Neural progenitor cell (in vitro differentiated cells): Measurements from ENCODE around the gene FAM124A.

Source experiments
- EZH2 ChIP-seq: fragments of 200-600 bp; sonication (generic); IDR thresholded peaks from 2 replicates; pipeline ENCODE4 v1.6.1; 2017; ENCODE audit warnings: antibody characterized with exemption, mild to moderate bottlenecking, moderate library complexity
- TF ChIP-seq, protein P1 (sequence below): fragments of 200-600 bp; sonication (generic); IDR thresholded peaks from 2 replicates; pipeline ENCODE4 v1.5.1; 2017; ENCODE audit warnings: antibody characterized with exemption, mild to moderate bottlenecking

DNA sequence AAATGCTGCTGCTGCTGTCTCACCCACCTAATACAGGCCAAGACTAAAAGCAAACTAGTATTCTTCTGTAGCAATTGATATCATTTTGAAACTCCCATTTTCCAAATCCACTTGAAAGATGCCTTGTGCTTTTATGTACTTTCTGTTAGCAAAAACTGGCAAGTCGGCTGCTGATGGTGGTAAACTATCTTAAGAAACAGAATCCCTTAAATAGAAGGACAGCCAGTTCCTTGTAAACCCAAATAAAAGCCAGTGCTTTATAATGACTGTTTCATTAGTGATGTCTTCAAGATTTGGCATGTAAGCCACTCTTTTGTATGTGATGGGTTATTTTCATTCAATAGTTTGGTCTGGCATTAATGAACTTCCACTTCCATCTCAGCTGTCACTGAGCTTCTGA lies 5.2 kb downstream of the FAM124A start:
- TF ChIP-seq, protein P1, sequence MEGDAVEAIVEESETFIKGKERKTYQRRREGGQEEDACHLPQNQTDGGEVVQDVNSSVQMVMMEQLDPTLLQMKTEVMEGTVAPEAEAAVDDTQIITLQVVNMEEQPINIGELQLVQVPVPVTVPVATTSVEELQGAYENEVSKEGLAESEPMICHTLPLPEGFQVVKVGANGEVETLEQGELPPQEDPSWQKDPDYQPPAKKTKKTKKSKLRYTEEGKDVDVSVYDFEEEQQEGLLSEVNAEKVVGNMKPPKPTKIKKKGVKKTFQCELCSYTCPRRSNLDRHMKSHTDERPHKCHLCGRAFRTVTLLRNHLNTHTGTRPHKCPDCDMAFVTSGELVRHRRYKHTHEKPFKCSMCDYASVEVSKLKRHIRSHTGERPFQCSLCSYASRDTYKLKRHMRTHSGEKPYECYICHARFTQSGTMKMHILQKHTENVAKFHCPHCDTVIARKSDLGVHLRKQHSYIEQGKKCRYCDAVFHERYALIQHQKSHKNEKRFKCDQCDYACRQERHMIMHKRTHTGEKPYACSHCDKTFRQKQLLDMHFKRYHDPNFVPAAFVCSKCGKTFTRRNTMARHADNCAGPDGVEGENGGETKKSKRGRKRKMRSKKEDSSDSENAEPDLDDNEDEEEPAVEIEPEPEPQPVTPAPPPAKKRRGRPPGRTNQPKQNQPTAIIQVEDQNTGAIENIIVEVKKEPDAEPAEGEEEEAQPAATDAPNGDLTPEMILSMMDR = no peak
- no peak for TF ChIP-seq EZH2
